NB4 (cell line): ENCODE data around the gene UBL7.

ENCODE experiments used
- DNase-seq: peaks from one replicate; pipeline ENCODE4 v3.0.0; 2010; ENCODE audit warnings: low read depth
- H3K4me3 ChIP-seq: one replicate; pipeline ENCODE4 v1.5.1; 2011; ENCODE audit warnings: mild to moderate bottlenecking, low read depth, low read length, moderate library complexity
- CTCF ChIP-seq: IDR thresholded peaks from one replicate; pipeline ENCODE4 v1.5.1; 2012; ENCODE audit warnings: low read depth, low read length
- MAX ChIP-seq: IDR thresholded peaks from 2 replicates; pipeline ENCODE4 v1.6.1; 2011; ENCODE audit warnings: low read depth, low read length
- MYC ChIP-seq: IDR thresholded peaks from 2 replicates; pipeline ENCODE4 v1.6.1; 2011; ENCODE audit warnings: low read depth, low read length
- POLR2A ChIP-seq: IDR thresholded peaks from 2 replicates; pipeline ENCODE4 v1.6.1; 2011; ENCODE audit warnings: mild to moderate bottlenecking; ENCODE audit not compliant: insufficient read length; ENCODE audit errors: extremely low read depth

Gene UBL7

GRCh38 chr15:74418575-74419338 lies 42.2 kb downstream of the UBL7 start:
- no peak for DNase-seq
- TF ChIP-seq MAX (no peak), POLR2A (no peak), MYC (no peak), CTCF (no peak)
- H3K4me3 ChIP-seq = no peak overlapping the region

- DNase-seq = no peak
- TF ChIP-seq MYC (no peak), MAX (no peak), CTCF (no peak), POLR2A (no peak)
- H3K4me3 ChIP-seq = no peak overlapping the region
Observed at GRCh38 chr15:74417670-74418069, 43.3 kb downstream of the UBL7 start.

GRCh38 chr15:74417225-74417624 lies 43.7 kb downstream of the UBL7 start:
- no peak for DNase-seq
- TF ChIP-seq CTCF (no peak), MYC (no peak), POLR2A (no peak), MAX (no peak)
- no peak overlapping the region for H3K4me3 ChIP-seq

- DNase-seq = no peak
Observed at GRCh38 chr15:74415966-74416916, 44.7 kb downstream of the UBL7 start.

More at GRCh38 chr15:74415966-74416916, 44.7 kb downstream of the UBL7 start:
- H3K4me3 ChIP-seq = no peak overlapping the region
- TF ChIP-seq POLR2A (no peak), MAX (no peak), MYC (no peak), CTCF (no peak)
